ENCODE data around the gene PGGT1B. TPM values are rescaled to one million over a fixed set of nuclear protein-coding genes. Genes with fewer than 3 reads are reported as not detected.

Gene PGGT1B
- total RNA-seq, 1 donor from 2014 or later: 4.0 TPM

DNA sequence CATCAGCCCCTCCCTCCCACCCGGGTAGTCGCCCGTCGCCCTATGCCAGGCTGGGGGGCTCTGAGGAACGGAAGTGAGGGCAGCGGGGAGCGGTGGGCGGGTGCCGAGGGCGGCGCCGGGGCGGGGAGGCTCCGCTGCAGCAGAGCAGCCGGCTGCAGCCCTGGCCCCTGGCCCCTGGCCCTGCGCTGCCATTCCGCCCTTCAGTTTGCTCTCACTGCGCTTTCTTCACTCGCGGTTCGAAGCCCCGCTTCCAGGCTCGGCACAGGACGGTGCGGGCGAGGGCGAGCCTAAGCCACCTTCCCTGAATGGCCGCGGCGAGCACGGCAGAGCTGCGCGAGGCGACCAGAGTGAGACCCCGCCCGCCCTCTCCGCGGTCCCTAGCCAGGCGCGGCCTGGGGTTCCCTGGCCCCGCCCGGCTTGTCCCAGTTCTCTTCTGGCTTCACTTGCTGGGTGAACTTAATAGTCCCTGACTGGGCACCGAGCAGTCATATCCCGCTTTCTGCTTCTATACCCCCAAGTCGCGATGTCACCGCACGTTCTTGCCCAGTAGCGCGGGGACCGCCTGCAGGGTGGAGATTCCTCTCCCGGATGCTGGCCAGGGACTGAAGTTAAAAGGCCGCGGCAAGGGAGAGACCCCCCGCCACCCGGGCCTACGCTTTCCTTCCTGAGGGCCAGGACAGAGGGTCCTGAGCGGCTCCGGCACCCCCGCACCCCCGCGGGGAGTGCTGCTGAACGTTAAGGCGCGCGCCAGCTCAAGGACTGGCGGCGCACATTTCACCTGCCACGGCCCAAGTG lies 92.3 kb downstream of the PGGT1B start:
- Histone ChIP-seq H3K4me1 (peaks cover 4 to 6% of the 10 kb centered on the region in 2 donors), H3K9me3 (no peaks in the 10 kb centered on the region), H3K27me3 (no peaks in the 10 kb centered on the region), H3K36me3 (no peaks in the 10 kb centered on the region), H3K27ac (peak overlapping the region; percentile 65 to 69), H3K4me3 (peak overlapping the region; percentile 83 to 90)
- intact Hi-C loops (cut with DNase I): loop anchor here (1.0 kb wide), 1 partner anchor 9 kb away; no protein-coding TSS in a partner anchor
- TF ChIP-seq, protein P1, sequence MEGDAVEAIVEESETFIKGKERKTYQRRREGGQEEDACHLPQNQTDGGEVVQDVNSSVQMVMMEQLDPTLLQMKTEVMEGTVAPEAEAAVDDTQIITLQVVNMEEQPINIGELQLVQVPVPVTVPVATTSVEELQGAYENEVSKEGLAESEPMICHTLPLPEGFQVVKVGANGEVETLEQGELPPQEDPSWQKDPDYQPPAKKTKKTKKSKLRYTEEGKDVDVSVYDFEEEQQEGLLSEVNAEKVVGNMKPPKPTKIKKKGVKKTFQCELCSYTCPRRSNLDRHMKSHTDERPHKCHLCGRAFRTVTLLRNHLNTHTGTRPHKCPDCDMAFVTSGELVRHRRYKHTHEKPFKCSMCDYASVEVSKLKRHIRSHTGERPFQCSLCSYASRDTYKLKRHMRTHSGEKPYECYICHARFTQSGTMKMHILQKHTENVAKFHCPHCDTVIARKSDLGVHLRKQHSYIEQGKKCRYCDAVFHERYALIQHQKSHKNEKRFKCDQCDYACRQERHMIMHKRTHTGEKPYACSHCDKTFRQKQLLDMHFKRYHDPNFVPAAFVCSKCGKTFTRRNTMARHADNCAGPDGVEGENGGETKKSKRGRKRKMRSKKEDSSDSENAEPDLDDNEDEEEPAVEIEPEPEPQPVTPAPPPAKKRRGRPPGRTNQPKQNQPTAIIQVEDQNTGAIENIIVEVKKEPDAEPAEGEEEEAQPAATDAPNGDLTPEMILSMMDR (IDR thresholded peaks at IDR 0.05): no peak
- no peak for DNase-seq (ENCODE audit: low spot score in 2 of 2)

GRCh38 chr5:115169487-115170133 lies 93.1 kb downstream of the PGGT1B start, which contains the start of gene TRIM36:
Gene TRIM36, minus strand, starts transcription at chr5:115169908. Its CDS starts 274 bp downstream, at chr5:115169634.
- Histone ChIP-seq H3K27ac (peak within 1 kb of the TSS; percentile 65 to 69), H3K4me1 (peaks cover 4 to 6% of the 10 kb centered on the region in 2 donors), H3K9me3 (no peaks in the 10 kb centered on the region), H3K36me3 (no peaks in the 10 kb centered on the region), H3K27me3 (no peaks in the 10 kb centered on the region), H3K4me3 (peak within 1 kb of the TSS; percentile 83 to 90)
- intact Hi-C loops (cut with DNase I): loop anchor here (1.0 to 5.0 kb wide), 2 partner anchors 10 to 673 kb away; partner anchors contain the start of genes AP3S1 and ATG12
- TF ChIP-seq, protein P1 (IDR thresholded peaks at IDR 0.05): peak in 2 of 3 experiments; percentile 28 to 33
- peak; percentile 79 to 94 for DNase-seq (ENCODE audit: low spot score in 2 of 2)

GRCh38 chr5:115168829-115169486 lies 93.7 kb downstream of the PGGT1B start:
- no peaks in the 10 kb centered on the region for H3K9me3 ChIP-seq
- TF ChIP-seq, protein P1 (IDR thresholded peaks at IDR 0.05): no peak
- peak overlapping the region; percentile 83 to 90 for H3K4me3 ChIP-seq
- no peaks in the 10 kb centered on the region for H3K36me3 ChIP-seq
- H3K27me3 ChIP-seq: no peaks in the 10 kb centered on the region
- H3K4me1 ChIP-seq: peaks cover 4 to 6% of the 10 kb centered on the region in 2 donors
- H3K27ac ChIP-seq: peak overlapping the region; percentile 48 to 69
- intact Hi-C loops (cut with DNase I): loop anchor here (5.0 kb wide), 1 partner anchor 673 kb away; the partner anchor contains the start of genes AP3S1 and ATG12
- no peak for DNase-seq (ENCODE audit: low spot score in 2 of 2)

DNA sequence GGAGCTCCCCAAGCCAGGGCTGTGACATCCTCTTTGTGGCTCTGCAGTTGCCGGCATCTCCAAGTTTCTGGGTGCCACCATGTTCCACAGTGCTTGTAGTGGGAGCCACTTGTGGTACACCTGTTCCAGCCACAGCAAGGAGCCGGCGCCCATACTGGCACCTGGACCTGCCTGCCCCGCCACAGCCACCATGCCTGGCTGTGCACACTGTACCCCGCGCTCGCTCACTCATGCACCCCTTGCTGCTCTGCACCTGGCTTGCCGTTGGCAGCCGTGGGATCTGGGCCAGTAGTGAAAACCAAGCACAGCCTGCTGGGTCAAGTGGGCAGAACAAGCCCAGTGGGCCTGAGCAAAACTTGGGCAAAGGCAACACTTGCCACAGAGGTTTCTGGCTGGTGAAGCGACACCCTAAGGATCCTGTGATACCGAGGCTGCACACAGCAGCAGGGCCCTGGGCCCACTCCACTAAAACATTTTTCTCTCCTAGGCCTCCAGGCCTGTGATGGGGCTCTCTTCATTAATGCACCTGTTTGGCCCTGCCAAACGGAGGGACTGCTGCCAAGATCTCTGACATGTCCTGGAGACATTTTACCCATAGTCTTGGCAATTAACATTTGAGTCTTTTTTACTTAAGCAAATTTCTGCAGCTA lies 95.8 kb downstream of the PGGT1B start:
- TF ChIP-seq, protein P1 (IDR thresholded peaks at IDR 0.05): no peak
- no peaks in the 10 kb centered on the region for H3K27me3 ChIP-seq
- H3K27ac ChIP-seq: no peak overlapping the region
- intact Hi-C loops (cut with DNase I): loop anchor here (5.0 kb wide), 1 partner anchor 675 kb away; the partner anchor contains the start of genes AP3S1 and ATG12
- H3K4me1 ChIP-seq: peaks cover 4 to 6% of the 10 kb centered on the region in 2 donors
- no peaks in the 10 kb centered on the region for H3K36me3 ChIP-seq
- no peaks in the 10 kb centered on the region for H3K9me3 ChIP-seq
- H3K4me3 ChIP-seq: no peak overlapping the region
- no peak for DNase-seq (ENCODE audit: low spot score in 2 of 2)

DNA sequence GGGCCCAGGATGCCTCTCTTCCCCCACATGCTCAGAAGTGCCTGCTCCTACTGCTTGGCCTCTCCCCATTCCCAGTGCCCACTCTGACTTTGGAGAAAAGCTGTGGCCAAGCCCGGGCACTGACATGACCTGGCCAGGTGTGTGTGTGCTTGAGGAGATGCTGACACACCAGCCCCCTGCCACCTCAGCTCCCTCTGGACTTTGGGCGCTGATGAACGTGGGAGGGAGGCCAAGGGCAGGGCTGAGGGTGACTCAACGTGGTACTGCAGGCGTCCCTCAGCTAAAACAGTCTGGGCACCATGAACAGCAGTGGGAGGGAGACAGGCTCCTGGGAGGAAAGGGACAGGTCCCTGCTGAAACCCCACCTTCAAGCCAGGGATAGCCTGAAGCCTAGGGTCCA lies 96.9 kb downstream of the PGGT1B start:
- TF ChIP-seq, protein P1 (IDR thresholded peaks at IDR 0.05): no peak
- no peak overlapping the region for H3K4me3 ChIP-seq
- H3K36me3 ChIP-seq: no peaks in the 10 kb centered on the region
- no peaks in the 10 kb centered on the region for H3K9me3 ChIP-seq
- intact Hi-C loops (cut with DNase I): loop anchor here (5.0 kb wide), 1 partner anchor 677 kb away; the partner anchor contains the start of genes AP3S1 and ATG12
- peaks cover 4 to 6% of the 10 kb centered on the region in 2 donors for H3K4me1 ChIP-seq
- no peak for DNase-seq (ENCODE audit: low spot score in 2 of 2)
- H3K27ac ChIP-seq: no peak overlapping the region
- no peaks in the 10 kb centered on the region for H3K27me3 ChIP-seq

Measured in ascending aorta (tissue), 2 donors.